OCI-LY1 (cell line): ENCODE results near the gene NPAT.

Experiments used
- H2AFZ ChIP-seq: fragments of 200-600 bp; sonication (generic), shearing (Covaris generic); 2 replicates; pipeline ENCODE4 v1.6.0; 2014; ENCODE audit warnings: antibody characterized with exemption, mild to moderate bottlenecking, low read length
- H3F3A ChIP-seq: fragments of 200-600 bp; sonication (generic), shearing (Covaris generic); 2 replicates; pipeline ENCODE4 v1.6.0; 2014; ENCODE audit warnings: mild to moderate bottlenecking, antibody characterized with exemption, low read length, moderate library complexity; ENCODE audit not compliant: insufficient read depth
- H3K27ac ChIP-seq: fragments of 200-600 bp; sonication (generic); 2 replicates; pipeline ENCODE4 v1.5.1; 2014; ENCODE audit warnings: low read length, mixed run types, mild to moderate bottlenecking, low read depth; ENCODE audit not compliant: poor library complexity, severe bottlenecking
- H3K27me3 ChIP-seq: fragments of 200-600 bp; sonication (generic); 2 replicates; pipeline ENCODE4 v1.6.0; 2014; ENCODE audit warnings: antibody characterized with exemption, mild to moderate bottlenecking, low read length, moderate library complexity; ENCODE audit not compliant: insufficient read depth
- H3K36me3 ChIP-seq: fragments of 200-600 bp; sonication (generic); 2 replicates; pipeline ENCODE4 v1.6.1; 2014; ENCODE audit warnings: mild to moderate bottlenecking, antibody characterized with exemption, low read length, moderate library complexity, mixed read lengths; ENCODE audit not compliant: insufficient read depth
- H3K4me1 ChIP-seq: fragments of 200-600 bp; sonication (generic); 2 replicates; pipeline ENCODE4 v1.5.1; 2014; ENCODE audit warnings: mild to moderate bottlenecking, low read length, moderate library complexity; ENCODE audit not compliant: insufficient read depth, severe bottlenecking
- H3K4me2 ChIP-seq: fragments of 200-600 bp; sonication (generic), shearing (Covaris generic); 2 replicates; pipeline ENCODE4 v1.6.1; 2014; ENCODE audit warnings: low read length
- H3K4me3 ChIP-seq: fragments of 200-600 bp; sonication (generic); 2 replicates; pipeline ENCODE4 v1.5.1; 2014; ENCODE audit warnings: low read length, low read depth, mild to moderate bottlenecking, mixed read lengths; ENCODE audit not compliant: poor library complexity, severe bottlenecking
- H3K79me2 ChIP-seq: fragments of 200-600 bp; shearing (Covaris generic); 2 replicates; pipeline ENCODE4 v1.6.1; 2016; ENCODE audit warnings: mixed run types, low read length, mixed read lengths; ENCODE audit not compliant: insufficient read depth
- H3K9ac ChIP-seq: fragments of 200-600 bp; sonication (generic), shearing (Covaris generic); 2 replicates; pipeline ENCODE4 v1.6.1; 2014; ENCODE audit warnings: mild to moderate bottlenecking, low read length, mixed read lengths
- H3K9me2 ChIP-seq: fragments of 200-600 bp; sonication (generic), shearing (Covaris generic); 2 replicates; pipeline ENCODE4 v1.6.1; 2014; ENCODE audit warnings: low read depth, mild to moderate bottlenecking, low read length, mixed read lengths
- H3K9me3 ChIP-seq: fragments of 200-600 bp; shearing (Covaris generic); 2 replicates; pipeline ENCODE4 v1.6.1; 2014; ENCODE audit warnings: low read length, mixed read lengths
- H4K20me1 ChIP-seq: fragments of 200-600 bp; sonication (generic), shearing (Covaris generic); 2 replicates; pipeline ENCODE4 v1.6.0; 2016; ENCODE audit warnings: mild to moderate bottlenecking, low read length; ENCODE audit not compliant: insufficient read depth
- EZH2 ChIP-seq: fragments of 200-600 bp; sonication (generic), shearing (Covaris generic); IDR thresholded peaks from 2 replicates; pipeline ENCODE4 v1.8.0; 2017; ENCODE audit warnings: borderline replicate concordance, mixed run types, mild to moderate bottlenecking, antibody characterized with exemption, low read length, moderate library complexity, mixed read lengths
- TF ChIP-seq, protein P1 (sequence below): fragments of 200-600 bp; sonication (generic), shearing (Covaris generic); IDR thresholded peaks from 2 replicates; pipeline ENCODE4 v1.5.1; 2017; ENCODE audit warnings: mild to moderate bottlenecking, antibody characterized with exemption, low read length, moderate library complexity, mixed read lengths

NPAT gene

DNA sequence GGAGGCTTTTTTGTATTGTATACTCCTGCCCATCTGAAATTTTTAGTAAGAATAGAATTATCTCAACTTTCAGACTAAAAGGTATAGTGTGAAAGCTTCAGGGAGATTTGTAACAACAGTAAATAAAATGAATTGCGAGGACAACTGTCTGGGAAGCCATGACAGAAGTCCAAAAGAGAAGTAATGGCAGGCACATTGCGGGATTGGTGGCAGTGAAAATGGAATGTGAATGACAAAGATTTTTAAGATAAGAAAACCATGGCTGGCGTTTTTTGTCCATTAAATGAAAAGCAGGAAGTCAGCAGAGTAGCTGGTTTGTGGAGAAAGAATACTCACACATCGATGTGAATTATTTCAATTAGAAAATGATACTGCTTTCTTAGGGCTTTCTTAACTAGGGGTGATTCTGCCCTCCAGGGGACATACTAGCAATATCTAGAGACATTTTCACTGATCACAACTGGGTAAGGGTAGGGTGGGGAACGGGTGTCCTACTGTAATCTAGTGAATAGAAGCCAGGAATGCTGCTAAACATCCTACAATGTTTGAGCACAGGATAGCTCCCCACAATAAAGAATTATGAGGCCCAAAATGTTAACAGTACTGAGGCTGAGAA, 1.6 kb downstream of the NPAT start:
- Histone ChIP-seq H3K79me2 (peaks cover 90% of the 10 kb centered on the region), H3F3A (no peaks in the 10 kb centered on the region), H3K27me3 (no peaks in the 10 kb centered on the region), H3K36me3 (peaks cover 54% of the 10 kb centered on the region), H3K4me1 (peaks cover 38% of the 10 kb centered on the region), H3K9me3 (no peaks in the 10 kb centered on the region), H3K4me2 (peak overlapping the region; percentile 95), H3K27ac (peak overlapping the region; percentile 90), H3K9ac (peak overlapping the region; percentile 87), H3K9me2 (no peaks in the 10 kb centered on the region), H2AFZ (no peak overlapping the region), H3K4me3 (peak overlapping the region; percentile 81), H4K20me1 (no peaks in the 10 kb centered on the region)
- TF ChIP-seq, protein P1, sequence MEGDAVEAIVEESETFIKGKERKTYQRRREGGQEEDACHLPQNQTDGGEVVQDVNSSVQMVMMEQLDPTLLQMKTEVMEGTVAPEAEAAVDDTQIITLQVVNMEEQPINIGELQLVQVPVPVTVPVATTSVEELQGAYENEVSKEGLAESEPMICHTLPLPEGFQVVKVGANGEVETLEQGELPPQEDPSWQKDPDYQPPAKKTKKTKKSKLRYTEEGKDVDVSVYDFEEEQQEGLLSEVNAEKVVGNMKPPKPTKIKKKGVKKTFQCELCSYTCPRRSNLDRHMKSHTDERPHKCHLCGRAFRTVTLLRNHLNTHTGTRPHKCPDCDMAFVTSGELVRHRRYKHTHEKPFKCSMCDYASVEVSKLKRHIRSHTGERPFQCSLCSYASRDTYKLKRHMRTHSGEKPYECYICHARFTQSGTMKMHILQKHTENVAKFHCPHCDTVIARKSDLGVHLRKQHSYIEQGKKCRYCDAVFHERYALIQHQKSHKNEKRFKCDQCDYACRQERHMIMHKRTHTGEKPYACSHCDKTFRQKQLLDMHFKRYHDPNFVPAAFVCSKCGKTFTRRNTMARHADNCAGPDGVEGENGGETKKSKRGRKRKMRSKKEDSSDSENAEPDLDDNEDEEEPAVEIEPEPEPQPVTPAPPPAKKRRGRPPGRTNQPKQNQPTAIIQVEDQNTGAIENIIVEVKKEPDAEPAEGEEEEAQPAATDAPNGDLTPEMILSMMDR: no peak
- no peak for TF ChIP-seq EZH2

DNA sequence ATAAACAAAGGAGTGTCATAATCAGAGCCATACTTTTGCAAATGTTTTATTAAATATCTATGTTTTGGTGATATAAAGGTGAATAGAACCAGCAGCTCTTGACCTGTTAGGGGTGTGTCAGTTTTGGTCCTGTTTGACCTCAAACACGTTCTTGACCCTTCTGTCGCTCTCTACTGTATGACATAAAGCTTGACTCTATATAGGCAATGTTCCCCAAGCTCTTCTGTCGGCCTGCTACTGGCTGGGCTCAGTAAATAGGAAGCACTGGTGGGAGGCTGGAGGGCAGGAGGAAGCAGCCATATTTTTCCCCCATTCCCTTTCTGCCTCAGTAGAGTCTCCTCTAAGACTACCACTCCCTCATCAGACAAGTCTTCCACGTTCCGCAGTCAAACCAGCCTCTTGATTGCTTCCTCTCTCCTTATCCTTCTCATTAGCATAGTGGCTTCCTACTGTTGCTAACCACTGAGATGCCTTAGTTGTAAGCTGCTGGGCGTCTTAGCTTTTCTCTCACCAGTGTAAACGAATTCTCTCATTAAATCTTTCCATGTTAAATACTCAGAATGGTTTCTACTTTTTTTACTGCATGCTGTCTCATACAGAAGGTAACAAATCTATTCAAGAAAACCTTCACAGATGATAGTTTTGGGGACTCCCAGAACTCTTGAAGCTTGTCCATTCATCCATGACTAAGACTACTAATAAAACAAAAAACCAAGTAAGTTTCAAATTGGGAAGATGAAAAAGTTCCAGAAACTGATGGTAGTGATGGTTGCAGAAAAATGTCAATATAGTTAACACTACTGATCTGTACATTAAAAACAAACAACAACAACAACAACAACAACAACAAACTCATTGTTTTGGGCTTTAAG, 3.3 kb downstream of the NPAT start:
- TF ChIP-seq, protein P1: no peak
- no peak for TF ChIP-seq EZH2
- H3K4me2 ChIP-seq: peak overlapping the region; percentile 95; the same call in 1 of the 2 replicates
- no peak overlapping the region for H3K9ac ChIP-seq

DNA sequence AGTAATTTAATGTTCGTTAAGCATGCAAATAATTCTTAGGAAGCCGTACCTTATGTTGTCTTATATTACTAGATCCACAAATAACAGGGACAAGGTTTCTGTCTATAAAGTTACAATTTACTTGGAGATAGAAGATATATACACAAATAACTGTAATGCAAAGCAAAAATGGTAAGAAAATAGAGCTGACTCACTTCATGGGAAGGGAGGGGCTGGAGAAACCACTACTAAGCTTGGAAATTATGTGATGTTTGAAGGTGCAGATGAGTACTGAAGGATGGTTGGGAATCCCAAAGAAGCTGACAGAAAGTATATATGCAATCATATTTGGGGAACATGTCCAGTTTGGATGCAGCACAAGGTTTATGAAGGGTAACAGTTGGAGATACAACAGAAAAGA, 4.0 kb downstream of the NPAT start:
- Histone ChIP-seq H3K9me2 (no peaks in the 10 kb centered on the region), H2AFZ (no peak overlapping the region), H3K36me3 (peaks cover 76% of the 10 kb centered on the region), H3K9ac (no peak overlapping the region), H3K4me1 (peaks cover 24% of the 10 kb centered on the region), H3K4me2 (no peak overlapping the region), H3K27me3 (no peaks in the 10 kb centered on the region), H4K20me1 (no peaks in the 10 kb centered on the region), H3K27ac (no peak overlapping the region), H3K4me3 (no peak overlapping the region), H3K79me2 (peaks cover 87% of the 10 kb centered on the region), H3F3A (no peaks in the 10 kb centered on the region), H3K9me3 (no peaks in the 10 kb centered on the region; the same call in 1 of the 2 replicates)
- TF ChIP-seq EZH2: no peak
- TF ChIP-seq, protein P1: no peak

More for the DNA sequence above, 3.3 kb downstream of the NPAT start:
- peaks cover 70% of the 10 kb centered on the region for H3K36me3 ChIP-seq
- no peak overlapping the region for H2AFZ ChIP-seq
- peaks cover 24% of the 10 kb centered on the region for H3K4me1 ChIP-seq
- H3K9me3 ChIP-seq: no peaks in the 10 kb centered on the region; the same call in 1 of the 2 replicates
- no peaks in the 10 kb centered on the region for H4K20me1 ChIP-seq
- no peaks in the 10 kb centered on the region for H3K27me3 ChIP-seq
- H3K4me3 ChIP-seq: peak overlapping the region; percentile 81
- peaks cover 87% of the 10 kb centered on the region for H3K79me2 ChIP-seq
- no peak overlapping the region for H3K27ac ChIP-seq
- H3F3A ChIP-seq: no peaks in the 10 kb centered on the region
- H3K9me2 ChIP-seq: no peaks in the 10 kb centered on the region
